Activated T-helper 2 cell treated with anti-CD3 and anti-CD28 coated beads, Interferon-gamma antibody, Interleukin-2, Interleukin-4, amounts not matched to agents 10 μg/mL and 5 μg/mL and 100 μg/mL, durations not matched to agents 14 hours and 24 hours and 36 hours (primary cell): Measurements from ENCODE around the gene DLEC1. TPM values are rescaled to one million over a fixed set of nuclear protein-coding genes. Genes with fewer than 3 reads are reported as not detected.

Source experiments
- DNase-seq: peaks from one replicate; pipeline ENCODE4 v3.0.0; 2021; ENCODE audit warnings: low spot score
- H3K27ac Mint-ChIP-seq: one replicate; pipeline ENCODE4 v1.8.0; 2021; ENCODE audit warnings: mixed read lengths
- H3K27me3 Mint-ChIP-seq: one replicate; pipeline ENCODE4 v1.8.0; 2021; ENCODE audit warnings: low read depth, mixed read lengths
- H3K36me3 Mint-ChIP-seq: one replicate; pipeline ENCODE4 v1.8.0; 2021; ENCODE audit warnings: low read depth, mixed read lengths
- H3K4me1 Mint-ChIP-seq: one replicate; pipeline ENCODE4 v1.8.0; 2021; ENCODE audit warnings: low read depth, mixed read lengths
- H3K4me3 Mint-ChIP-seq: one replicate; pipeline ENCODE4 v1.8.0; 2021; ENCODE audit warnings: low read depth, mild to moderate bottlenecking, moderate library complexity, mixed read lengths
- H3K9me3 Mint-ChIP-seq: one replicate; pipeline ENCODE4 v1.8.0; 2021; ENCODE audit warnings: mixed read lengths
- intact Hi-C: fragments of 100-400 bp; cut with micrococcal nuclease; formaldehyde crosslinking; loops from one replicate; pipeline ENCODE4 v1.15.1; 2023
- total RNA-seq: library from RNA; stranded (reverse); gene quantifications from 2 replicates; pipeline ENCODE4 v1.2.3, GENCODE V29; 2022

Gene DLEC1
- total RNA-seq, 1 donor from 2014 or later, result 0.16 TPM

DNA sequence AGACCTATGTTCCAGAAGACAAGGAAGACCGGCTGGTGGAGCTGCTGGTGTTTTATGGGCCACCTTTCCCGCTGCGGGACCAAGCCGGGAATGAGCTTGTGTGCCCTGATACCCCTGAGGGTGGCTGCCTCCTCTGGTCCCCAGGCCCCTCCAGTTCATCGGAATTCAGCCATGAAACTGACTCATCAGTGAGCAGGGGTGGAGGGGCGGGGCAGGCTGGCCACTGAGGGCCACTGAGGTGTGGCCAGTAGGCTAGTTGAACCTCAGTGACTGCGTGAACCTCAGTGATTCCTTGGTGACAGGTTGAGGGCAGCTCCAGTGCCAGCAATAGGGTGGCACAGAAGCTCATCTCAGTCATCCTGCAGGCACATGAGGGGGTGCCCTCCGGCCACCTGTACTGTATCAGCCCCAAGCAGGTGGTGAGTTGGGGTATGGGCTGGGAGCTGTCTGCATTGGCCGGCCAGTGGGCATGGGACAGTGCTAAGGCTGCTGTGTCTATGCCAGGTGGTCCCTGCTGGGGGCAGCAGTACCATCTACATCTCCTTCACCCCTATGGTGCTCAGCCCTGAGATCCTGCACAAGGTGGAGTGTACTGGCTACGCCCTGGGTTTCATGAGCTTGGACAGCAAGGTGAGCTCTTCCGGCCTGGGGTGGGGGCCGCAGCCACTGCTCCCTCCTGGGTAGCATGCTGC, 77.6 kb downstream of the DLEC1 start:
- intact Hi-C loops, result loop anchor here (5.0 kb wide), 1 partner anchor 366 kb away; no protein-coding TSS in a partner anchor
- no peaks in the 10 kb centered on the region for H3K27me3 Mint-ChIP-seq
- H3K27ac Mint-ChIP-seq, result no peak overlapping the region
- H3K9me3 Mint-ChIP-seq, result no peaks in the 10 kb centered on the region
- H3K36me3 Mint-ChIP-seq, result peaks cover 20% of the 10 kb centered on the region
- no peak overlapping the region for H3K4me3 Mint-ChIP-seq
- H3K4me1 Mint-ChIP-seq, result no peaks in the 10 kb centered on the region
- no peak for DNase-seq

GRCh38 chr3:38117163-38117716, 78.2 kb downstream of the DLEC1 start:
- DNase-seq, result no peak
- Mint-ChIP-seq H3K27me3 (no peaks in the 10 kb centered on the region), H3K9me3 (no peaks in the 10 kb centered on the region), H3K27ac (no peak overlapping the region), H3K4me1 (no peaks in the 10 kb centered on the region), H3K4me3 (no peak overlapping the region), H3K36me3 (peaks cover 24% of the 10 kb centered on the region)
- intact Hi-C loops, result loop anchor here (5.0 kb wide), 1 partner anchor 365 kb away; no protein-coding TSS in a partner anchor

- no peaks in the 10 kb centered on the region for H3K4me1 Mint-ChIP-seq
- no peak overlapping the region for H3K27ac Mint-ChIP-seq
- peaks cover 30% of the 10 kb centered on the region for H3K36me3 Mint-ChIP-seq
- H3K27me3 Mint-ChIP-seq, result no peaks in the 10 kb centered on the region
- peak; percentile 68 for DNase-seq
- intact Hi-C loops, result loop anchor here (2.0 to 5.0 kb wide), 2 partner anchors 229 to 364 kb away; partner anchors contain the start of gene XYLB
- H3K9me3 Mint-ChIP-seq, result no peaks in the 10 kb centered on the region
- H3K4me3 Mint-ChIP-seq, result no peak overlapping the region
These were observed 78.9 kb downstream of the DLEC1 start for GRCh38 chr3:38117748-38118420.

DNA sequence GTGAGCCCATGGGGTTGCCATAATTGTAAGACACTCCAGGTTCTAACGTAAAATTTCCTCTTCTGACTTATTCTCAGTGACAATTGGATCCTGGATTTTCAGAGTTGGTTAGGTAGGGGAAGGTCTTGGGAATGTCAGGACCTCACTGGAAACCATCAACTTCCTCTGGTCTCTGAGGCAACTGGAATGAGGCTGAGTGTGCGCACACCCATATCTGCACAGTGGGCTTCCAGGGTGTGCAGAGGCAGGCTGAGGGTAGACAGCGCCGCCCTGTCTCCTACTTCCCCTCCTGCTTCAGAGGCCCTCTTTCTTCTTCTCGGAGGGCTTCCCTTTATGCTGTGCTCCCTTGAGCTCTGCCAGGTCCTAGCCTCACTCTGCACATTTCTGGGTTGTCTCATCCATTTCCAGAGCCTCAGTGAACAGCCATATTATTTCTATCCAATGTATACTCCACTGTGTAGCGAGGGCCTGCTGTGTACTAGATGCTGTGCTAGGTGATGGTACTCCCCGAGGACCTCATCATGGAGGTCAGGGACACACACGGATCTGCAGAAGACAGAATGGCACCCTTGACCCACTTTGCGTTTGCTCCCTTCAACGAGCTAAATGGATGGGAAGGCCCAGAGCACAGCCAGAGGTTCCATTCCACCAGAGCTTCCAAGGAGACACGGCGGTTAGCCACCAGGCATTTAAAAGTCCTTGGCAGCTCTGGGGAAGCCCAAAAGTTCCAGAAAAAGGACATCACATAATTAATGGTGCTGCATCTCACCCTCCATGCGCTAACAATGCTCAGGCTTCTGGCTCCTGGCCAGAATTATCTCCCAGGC, 79.6 kb downstream of the DLEC1 start:
- intact Hi-C loops, result loop anchor here (2.0 to 5.0 kb wide), 2 partner anchors 228 to 364 kb away; partner anchors contain the start of gene XYLB
- no peaks in the 10 kb centered on the region for H3K9me3 Mint-ChIP-seq

GRCh38 chr3:38119248-38119544, 80.2 kb downstream of the DLEC1 start:
- no peak for DNase-seq
- Mint-ChIP-seq H3K4me3 (no peak overlapping the region), H3K4me1 (no peaks in the 10 kb centered on the region), H3K27ac (peak overlapping the region; percentile 1), H3K36me3 (peaks cover 35% of the 10 kb centered on the region), H3K9me3 (no peaks in the 10 kb centered on the region), H3K27me3 (no peaks in the 10 kb centered on the region)
- intact Hi-C loops, result loop anchor here (2.0 to 5.0 kb wide), 2 partner anchors 228 to 363 kb away; partner anchors contain the start of gene XYLB

More for the DNA sequence above, 79.6 kb downstream of the DLEC1 start:
- Mint-ChIP-seq H3K4me3 (no peak overlapping the region), H3K4me1 (no peaks in the 10 kb centered on the region), H3K36me3 (peaks cover 35% of the 10 kb centered on the region), H3K27ac (no peak overlapping the region), H3K27me3 (no peaks in the 10 kb centered on the region)
- DNase-seq, result no peak

- intact Hi-C loops, result loop anchor here (2.0 to 5.0 kb wide), 2 partner anchors 227 to 362 kb away; partner anchors contain the start of gene XYLB
- no peak for DNase-seq
- H3K4me3 Mint-ChIP-seq, result no peak overlapping the region
- H3K27ac Mint-ChIP-seq, result no peak overlapping the region
- H3K9me3 Mint-ChIP-seq, result no peaks in the 10 kb centered on the region
- H3K27me3 Mint-ChIP-seq, result no peaks in the 10 kb centered on the region
- peaks cover 43% of the 10 kb centered on the region for H3K36me3 Mint-ChIP-seq
- H3K4me1 Mint-ChIP-seq, result peaks cover 1% of the 10 kb centered on the region
These were observed 81.0 kb downstream of the DLEC1 start for GRCh38 chr3:38119821-38120692.

GRCh38 chr3:38120693-38121450, 81.9 kb downstream of the DLEC1 start:
- H3K4me1 Mint-ChIP-seq, result peaks cover 1% of the 10 kb centered on the region
- intact Hi-C loops, result no loop called here
- no peaks in the 10 kb centered on the region for H3K9me3 Mint-ChIP-seq
- peaks cover 51% of the 10 kb centered on the region for H3K36me3 Mint-ChIP-seq
- H3K27me3 Mint-ChIP-seq, result no peaks in the 10 kb centered on the region
- no peak overlapping the region for H3K4me3 Mint-ChIP-seq
- no peak for DNase-seq
- H3K27ac Mint-ChIP-seq, result no peak overlapping the region

DNA sequence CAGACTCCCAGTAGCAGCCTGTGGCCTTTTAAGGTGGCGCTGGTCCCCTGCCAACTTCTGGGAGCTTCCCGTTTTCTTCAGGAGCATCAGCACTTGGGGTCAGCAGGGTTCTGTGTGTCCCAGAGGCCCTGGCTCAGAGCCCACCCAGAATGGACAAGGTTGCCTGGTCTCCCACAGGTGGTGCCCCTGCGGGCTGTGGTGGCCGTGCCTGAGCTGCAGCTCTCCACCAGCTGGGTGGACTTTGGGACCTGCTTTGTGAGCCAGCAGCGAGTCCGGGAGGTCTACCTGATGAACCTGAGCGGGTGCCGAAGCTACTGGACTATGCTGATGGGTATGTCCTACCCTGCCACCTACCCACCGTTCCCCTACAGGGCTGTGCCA, 82.4 kb downstream of the DLEC1 start:
- Mint-ChIP-seq H3K4me1 (peaks cover 1% of the 10 kb centered on the region), H3K36me3 (peaks cover 54% of the 10 kb centered on the region), H3K27me3 (no peaks in the 10 kb centered on the region), H3K27ac (no peak overlapping the region), H3K4me3 (no peak overlapping the region), H3K9me3 (no peaks in the 10 kb centered on the region)
- intact Hi-C loops, result no loop called here
- no peak for DNase-seq

GRCh38 chr3:38121832-38122461, 82.9 kb downstream of the DLEC1 start:
- intact Hi-C loops, result no loop called here

GRCh38 chr3:38122712-38123290, 83.8 kb downstream of the DLEC1 start:
- intact Hi-C loops, result no loop called here
- Mint-ChIP-seq H3K36me3 (peaks cover 68% of the 10 kb centered on the region), H3K27ac (no peak overlapping the region), H3K9me3 (no peaks in the 10 kb centered on the region), H3K4me3 (no peak overlapping the region), H3K27me3 (no peaks in the 10 kb centered on the region), H3K4me1 (peaks cover 1% of the 10 kb centered on the region)
- DNase-seq, result no peak

More at GRCh38 chr3:38121832-38122461, 82.9 kb downstream of the DLEC1 start:
- no peak for DNase-seq
- Mint-ChIP-seq H3K4me1 (peaks cover 1% of the 10 kb centered on the region), H3K9me3 (no peaks in the 10 kb centered on the region), H3K27me3 (no peaks in the 10 kb centered on the region), H3K36me3 (peaks cover 59% of the 10 kb centered on the region), H3K4me3 (no peak overlapping the region), H3K27ac (no peak overlapping the region)
